HEK293 (cell line): Measurements from ENCODE around the gene ENDOU.

Source experiments
- CTCF ChIA-PET: fragments of 350-600 bp; formaldehyde crosslinking; extraction: SDS; loops from one replicate; lab custom pipeline; 2021; ENCODE audit warnings: antibody characterized with exemption; lab: Yijun Ruan, JAX
- POLR2A ChIA-PET: fragments of 300-600 bp; formaldehyde crosslinking; extraction: SDS; loops from one replicate; lab custom pipeline; 2020; ENCODE audit warnings: antibody characterized with exemption, inconsistent platforms; lab: Yijun Ruan, JAX
- H3K27ac ChIP-seq: fragments of 200-500 bp; sonication (Bioruptor generic); 2 replicates; pipeline ENCODE4 v1.5.1; 2014; ENCODE audit warnings: low read depth, low read length, control low read depth, inconsistent platforms; ENCODE audit errors: extremely low read depth
- H3K36me3 ChIP-seq, 2 experiments: fragments of 200-500 bp in 1 of 2; sonication (Bioruptor generic) in 1 of 2; 1 replicate in 1 of 2; 2 replicates in 1 of 2; pipeline ENCODE4 v1.5.1; 2014 to 2017; ENCODE audit warnings: inconsistent platforms in 2 of 2, low read length in 2 of 2; ENCODE audit not compliant: control insufficient read depth in 2 of 2, insufficient read depth in 1 of 2
- H3K4me1 ChIP-seq: fragments of 200-500 bp; sonication (Bioruptor generic); 2 replicates; pipeline ENCODE4 v1.5.1; 2014; ENCODE audit warnings: mild to moderate bottlenecking, low read length, inconsistent platforms; ENCODE audit not compliant: control insufficient read depth, insufficient read depth
- H3K4me3 ChIP-seq: 2 replicates; pipeline ENCODE4 v1.5.1; 2011; ENCODE audit warnings: low read depth, mild to moderate bottlenecking, control low read depth, low read length, moderate library complexity
- H3K9me3 ChIP-seq: fragments of 200-500 bp; sonication (Bioruptor generic); 2 replicates; pipeline ENCODE4 v1.5.1; 2014; ENCODE audit warnings: low read depth, low read length, inconsistent platforms; ENCODE audit not compliant: control insufficient read depth, insufficient read depth
- AEBP2 ChIP-seq: fragments of 450-650 bp; formaldehyde crosslinking; IDR thresholded peaks from 2 replicates; pipeline ENCODE4 v1.5.1; 2016; ENCODE audit warnings: missing biosample characterization, missing genetic modification characterization, borderline replicate concordance
- EGR2 ChIP-seq: fragments of 450-650 bp; formaldehyde crosslinking; IDR thresholded peaks from 2 replicates; pipeline ENCODE4 v1.5.1; 2016; ENCODE audit warnings: low read depth, missing biosample characterization, missing genetic modification characterization
- KLF8 ChIP-seq: fragments of 450-650 bp; formaldehyde crosslinking; IDR thresholded peaks from 2 replicates; pipeline ENCODE4 v1.5.1; 2016; ENCODE audit warnings: missing biosample characterization, missing genetic modification characterization
- SCRT2 ChIP-seq: fragments of 450-650 bp; formaldehyde crosslinking; IDR thresholded peaks from 2 replicates; pipeline ENCODE4 v1.5.1; 2016; ENCODE audit warnings: missing biosample characterization, missing genetic modification characterization
- SP7 ChIP-seq: fragments of 450-650 bp; formaldehyde crosslinking; IDR thresholded peaks from 2 replicates; pipeline ENCODE4 v1.5.1; 2016; ENCODE audit warnings: missing biosample characterization, missing genetic modification characterization
- ZBTB11 ChIP-seq: fragments of 450-650 bp; formaldehyde crosslinking; conservative IDR thresholded peaks from 2 replicates; pipeline ENCODE4 v1.5.1; 2016; ENCODE audit warnings: low read depth, missing biosample characterization, missing genetic modification characterization
- ZBTB20 ChIP-seq: fragments of 450-650 bp; formaldehyde crosslinking; IDR thresholded peaks from 2 replicates; pipeline ENCODE4 v1.5.1; 2016; ENCODE audit warnings: missing biosample characterization, missing genetic modification characterization
- ZBTB7A ChIP-seq: fragments of 450-650 bp; formaldehyde crosslinking; IDR thresholded peaks from 2 replicates; pipeline ENCODE4 v1.5.1; 2016; ENCODE audit warnings: low read depth, missing biosample characterization, missing genetic modification characterization
- ZFHX2 ChIP-seq: fragments of 450-650 bp; formaldehyde crosslinking; conservative IDR thresholded peaks from 2 replicates; pipeline ENCODE4 v1.5.1; 2016; ENCODE audit warnings: missing biosample characterization, missing genetic modification characterization
- ZIC2 ChIP-seq: fragments of 450-650 bp; formaldehyde crosslinking; IDR thresholded peaks from 2 replicates; pipeline ENCODE4 v1.5.1; 2016; ENCODE audit warnings: missing biosample characterization, missing genetic modification characterization
- ZNF121 ChIP-seq: fragments of 450-650 bp; formaldehyde crosslinking; IDR thresholded peaks from 2 replicates; pipeline ENCODE4 v1.5.1; 2016; ENCODE audit warnings: missing biosample characterization, missing genetic modification characterization
- ZNF157 ChIP-seq: fragments of 450-650 bp; formaldehyde crosslinking; IDR thresholded peaks from 2 replicates; pipeline ENCODE4 v1.5.1; 2016; ENCODE audit warnings: missing biosample characterization, missing genetic modification characterization
- ZNF211 ChIP-seq: fragments of 450-650 bp; formaldehyde crosslinking; IDR thresholded peaks from 2 replicates; pipeline ENCODE4 v1.5.1; 2016; ENCODE audit warnings: low read depth, missing biosample characterization, missing genetic modification characterization
- ZNF239 ChIP-seq: fragments of 450-650 bp; formaldehyde crosslinking; IDR thresholded peaks from 2 replicates; pipeline ENCODE4 v1.5.1; 2016; ENCODE audit warnings: missing biosample characterization, missing genetic modification characterization
- ZNF24 ChIP-seq: fragments of 450-650 bp; formaldehyde crosslinking; IDR thresholded peaks from 2 replicates; pipeline ENCODE4 v1.5.1; 2016; ENCODE audit warnings: missing biosample characterization, missing genetic modification characterization
- ZNF423 ChIP-seq: fragments of 450-650 bp; formaldehyde crosslinking; IDR thresholded peaks from 2 replicates; pipeline ENCODE4 v1.5.1; 2016; ENCODE audit warnings: missing biosample characterization, missing genetic modification characterization
- ZNF488 ChIP-seq: fragments of 450-650 bp; formaldehyde crosslinking; IDR thresholded peaks from 2 replicates; pipeline ENCODE4 v1.5.1; 2016; ENCODE audit warnings: missing biosample characterization, missing genetic modification characterization
- ZNF548 ChIP-seq: fragments of 450-650 bp; formaldehyde crosslinking; IDR thresholded peaks from 2 replicates; pipeline ENCODE4 v1.5.1; 2016; ENCODE audit warnings: missing biosample characterization, missing genetic modification characterization
- ZNF658 ChIP-seq: fragments of 450-650 bp; formaldehyde crosslinking; IDR thresholded peaks from 2 replicates; pipeline ENCODE4; 2016; ENCODE audit warnings: missing biosample characterization, missing genetic modification characterization
- ZNF768 ChIP-seq: fragments of 450-650 bp; formaldehyde crosslinking; IDR thresholded peaks from 2 replicates; pipeline ENCODE4 v1.5.1; 2018; ENCODE audit warnings: missing biosample characterization, mild to moderate bottlenecking, missing genetic modification characterization

ENDOU gene

GRCh38 chr12:47747126-47747525, 21.8 kb upstream of the ENDOU start:
- H3K36me3 ChIP-seq: no peaks in the 10 kb centered on the region
- no peak overlapping the region for H3K27ac ChIP-seq
- H3K4me1 ChIP-seq: no peaks in the 10 kb centered on the region
- POLR2A ChIA-PET: no interaction called here
- CTCF ChIA-PET: interaction anchor here (1.1 to 9.9 kb wide), 5 partner anchors 19 to 90 kb away, joined by 3 to 353 read pairs (median 31); partner anchors contain the start of gene ENDOU
- TF ChIP-seq ZNF24: 0 out of 2 replicates have a peak, but pooled peaks have one; percentile 51
- peak; percentile 33; the same call in 1 of the 2 replicates for TF ChIP-seq SCRT2 (tag by site-specific recombination)
- TF ChIP-seq ZNF157: no peak
- TF ChIP-seq ZNF768 (tag by site-specific recombination): no peak
- TF ChIP-seq KLF8 (tag by site-specific recombination): no peak
- no peaks in the 10 kb centered on the region for H3K9me3 ChIP-seq
- H3K4me3 ChIP-seq: no peak overlapping the region

- Histone ChIP-seq H3K4me1 (no peaks in the 10 kb centered on the region), H3K9me3 (no peaks in the 10 kb centered on the region), H3K27ac (no peak overlapping the region), H3K4me3 (no peak overlapping the region), H3K36me3 (no peaks in the 10 kb centered on the region)
- TF ChIP-seq EGR2 (peak; percentile 47; the same call in 1 of the 2 replicates), ZNF488 (tag by site-specific recombination) (no peak), AEBP2 (tag by site-specific recombination) (no peak), ZNF239 (tag by site-specific recombination) (no peak), ZNF211 (tag by site-specific recombination) (no peak), ZNF548 (tag by site-specific recombination) (no peak), ZBTB11 (tag by site-specific recombination) (no peak), SP7 (no peak), ZBTB7A (tag by site-specific recombination) (no peak), ZFHX2 (tag by site-specific recombination) (peak; percentile 72), ZNF423 (tag by site-specific recombination) (no peak), ZNF658 (no peak), ZNF121 (tag by site-specific recombination) (no peak)
- POLR2A ChIA-PET: no interaction called here
- CTCF ChIA-PET: interaction anchor here (0.7 to 9.9 kb wide), 5 partner anchors 20 to 90 kb away, joined by 3 to 353 read pairs (median 31); partner anchors contain the start of gene ENDOU
Observed at GRCh38 chr12:47746523-47746922, 21.2 kb upstream of the ENDOU start.

- Histone ChIP-seq H3K36me3 (no peaks in the 10 kb centered on the region), H3K4me3 (no peak overlapping the region), H3K27ac (no peak overlapping the region), H3K9me3 (no peaks in the 10 kb centered on the region), H3K4me1 (no peaks in the 10 kb centered on the region)
- CTCF ChIA-PET: interaction anchor here (0.7 to 9.9 kb wide), 6 partner anchors 11 to 91 kb away, joined by 3 to 353 read pairs (median 136); partner anchors contain the start of genes ENDOU and RAPGEF3
- POLR2A ChIA-PET: no interaction called here
- TF ChIP-seq ZIC2 (tag by site-specific recombination) (peak; percentile 67), ZBTB20 (tag by site-specific recombination) (no peak)
- TF ChIP-seq, all 188 proteins: peak for 1
Observed at GRCh38 chr12:47746073-47746472, 20.8 kb upstream of the ENDOU start.
